HG03139 (cell line): Measurements from ENCODE around the gene VPS9D1.
A peak's percentile ranks its signal among the peaks of the same experiment; 100 is the strongest.

ENCODE experiments used
- ATAC-seq: cut with Tn5 transposase; IDR thresholded peaks from one replicate; pipeline ENCODE4 v1.9.1; 2021; ENCODE audit not compliant: unreplicated experiment

Gene VPS9D1, protein sequence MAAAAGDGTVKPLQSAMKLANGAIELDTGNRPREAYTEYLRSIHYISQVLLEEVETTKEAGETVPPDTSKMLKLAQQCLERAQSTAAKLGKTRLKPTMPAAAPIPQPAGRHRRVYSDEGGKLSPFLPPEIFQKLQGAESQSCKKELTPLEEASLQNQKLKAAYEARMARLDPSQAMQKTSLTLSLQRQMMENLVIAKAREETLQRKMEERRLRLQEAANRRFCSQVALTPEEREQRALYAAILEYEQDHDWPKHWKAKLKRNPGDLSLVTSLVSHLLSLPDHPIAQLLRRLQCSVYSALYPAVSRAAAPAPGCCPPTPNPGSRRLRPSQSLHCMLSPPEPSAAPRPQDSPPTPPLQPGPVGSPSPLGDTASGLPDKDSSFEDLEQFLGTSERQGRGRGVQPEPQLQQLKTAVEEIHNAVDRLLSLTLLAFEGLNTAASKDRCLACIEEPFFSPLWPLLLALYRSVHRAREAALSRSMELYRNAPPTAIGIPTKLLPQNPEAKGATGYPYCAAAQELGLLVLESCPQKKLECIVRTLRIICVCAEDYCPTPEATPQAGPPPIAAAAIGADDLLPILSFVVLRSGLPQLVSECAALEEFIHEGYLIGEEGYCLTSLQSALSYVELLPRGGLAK

DNA sequence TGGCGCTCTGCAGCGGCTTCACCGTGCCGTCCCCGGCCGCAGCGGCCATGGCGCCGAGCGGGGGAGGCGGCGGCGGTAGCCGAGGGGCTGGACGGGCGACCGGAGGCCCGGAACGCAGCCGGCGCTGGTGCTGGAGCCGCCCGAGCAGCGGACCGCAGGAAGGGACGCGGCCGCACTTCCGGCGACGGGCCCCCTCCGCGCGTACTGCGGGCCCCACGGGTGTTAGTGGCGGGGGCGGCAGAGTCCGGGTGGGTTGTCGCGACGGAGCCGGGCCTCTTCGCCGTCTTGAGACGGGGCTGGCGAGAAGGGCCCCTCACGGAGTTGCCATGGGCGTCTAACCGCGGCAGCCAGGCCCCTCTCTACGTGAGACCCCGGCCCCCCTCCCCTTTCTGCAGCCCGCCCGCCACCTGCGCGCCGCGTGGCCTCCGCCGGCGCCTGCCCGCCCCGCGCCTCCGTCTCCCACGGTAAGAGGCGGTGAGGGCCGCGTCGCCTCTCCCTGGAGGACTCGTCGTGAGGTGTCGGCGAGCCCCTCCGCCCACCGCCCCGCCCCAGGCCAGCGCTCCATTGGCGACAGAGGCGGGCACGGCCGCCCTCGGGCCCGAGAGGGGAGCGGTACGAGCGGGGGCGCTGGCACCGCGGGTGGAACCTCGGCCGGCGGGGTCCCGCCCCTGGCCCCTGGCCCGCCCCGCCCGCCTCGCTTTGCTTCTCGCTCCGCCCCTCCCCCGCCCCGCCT, at the start of gene VPS9D1, which contains the start of gene ZNF276:
VPS9D1 (minus strand) TSS at position 86 of the 733 bp plus-strand sequence; CDS start at position 49, 37 bp downstream.
ZNF276 (plus strand) TSS at position 725 of the 733 bp plus-strand sequence. CDS start 104 bp downstream, outside the sequence.
- peak; percentile 45 for ATAC-seq

GRCh38 chr16:89770367-89770766, 49.7 kb upstream of the VPS9D1 start:
- ATAC-seq: no peak

DNA sequence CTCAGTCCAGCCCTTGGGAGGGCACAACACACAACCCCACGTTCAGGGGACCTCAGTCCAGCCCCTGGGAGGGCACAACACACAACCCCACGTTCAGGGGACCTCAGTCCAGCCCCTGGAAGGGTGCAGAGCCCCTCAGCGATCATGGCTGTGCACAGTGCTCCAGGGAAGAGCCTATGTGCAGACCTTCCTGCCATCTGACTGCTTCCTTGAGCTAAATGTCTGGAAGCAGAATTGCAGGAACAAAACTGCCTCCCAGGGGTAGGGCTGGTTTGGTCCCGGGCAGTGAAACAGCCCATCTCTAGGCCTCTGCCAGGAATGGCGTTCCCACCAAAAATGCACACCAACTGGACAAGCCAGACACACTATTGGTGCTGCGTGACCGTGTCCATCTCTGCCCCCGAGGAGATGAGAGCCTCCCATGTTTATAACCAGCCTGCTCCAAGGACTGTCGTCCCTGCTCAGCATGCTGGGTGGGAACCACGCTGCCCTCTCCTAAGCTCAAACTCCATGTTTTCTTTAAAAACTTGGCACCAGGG, 44.7 kb upstream of the VPS9D1 start:
- ATAC-seq: no peak

GRCh38 chr16:89764711-89765201, 44.1 kb upstream of the VPS9D1 start:
- ATAC-seq: peak; percentile 80

DNA sequence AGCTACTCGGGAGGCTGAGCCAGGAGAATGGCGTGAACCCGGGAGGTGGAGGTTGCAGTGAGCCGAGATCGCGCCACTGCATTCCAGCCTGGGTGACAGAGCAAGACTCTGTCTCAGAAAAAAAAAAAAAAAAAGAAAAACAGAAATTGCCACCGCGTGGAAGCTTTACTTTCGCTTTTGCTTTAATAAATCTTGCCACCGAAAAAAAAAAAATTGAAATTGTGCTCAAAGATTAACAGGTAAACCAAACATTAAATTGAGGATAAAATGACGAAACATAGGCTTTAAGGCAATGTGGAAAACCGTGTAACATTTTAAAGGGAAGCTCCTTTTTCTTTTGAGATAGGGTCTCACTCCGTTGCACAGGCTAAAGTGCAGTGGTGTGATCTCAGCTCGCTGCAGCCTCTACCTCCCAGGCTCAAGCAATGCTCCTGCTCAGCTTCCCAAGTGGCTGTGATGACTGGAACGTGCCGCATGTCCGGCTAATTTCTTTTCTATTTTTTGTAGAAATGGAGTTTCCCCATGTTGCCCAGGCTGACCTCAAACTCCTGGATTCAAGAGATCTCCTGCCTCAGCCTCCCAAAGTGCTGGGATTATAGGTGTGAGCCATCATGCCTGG, 40.7 kb upstream of the VPS9D1 start:
- ATAC-seq: no peak

GRCh38 chr16:89759746-89760340, 39.1 kb upstream of the VPS9D1 start:
- no peak for ATAC-seq

- ATAC-seq: no peak
Observed at GRCh38 chr16:89749637-89750036, 28.9 kb upstream of the VPS9D1 start.

DNA sequence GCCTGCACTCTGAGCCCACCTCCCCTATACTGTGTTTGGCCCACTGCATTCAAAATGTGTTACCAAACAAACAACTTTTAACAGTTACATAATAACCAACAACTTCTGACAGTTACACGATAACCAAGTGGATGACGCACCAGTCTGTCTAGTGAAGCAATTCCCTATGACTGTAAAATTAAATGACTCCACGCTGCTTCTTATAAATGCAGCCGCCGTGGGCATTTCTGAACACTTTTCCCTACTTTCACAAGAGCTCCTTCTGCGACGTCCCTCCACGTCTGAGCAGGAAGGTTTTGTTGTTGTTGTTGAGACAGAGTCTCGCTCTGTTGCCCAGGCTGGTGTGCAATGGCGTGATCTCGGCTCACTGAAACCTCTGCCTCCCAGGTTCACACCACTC, 28.2 kb upstream of the VPS9D1 start:
- no peak for ATAC-seq

DNA sequence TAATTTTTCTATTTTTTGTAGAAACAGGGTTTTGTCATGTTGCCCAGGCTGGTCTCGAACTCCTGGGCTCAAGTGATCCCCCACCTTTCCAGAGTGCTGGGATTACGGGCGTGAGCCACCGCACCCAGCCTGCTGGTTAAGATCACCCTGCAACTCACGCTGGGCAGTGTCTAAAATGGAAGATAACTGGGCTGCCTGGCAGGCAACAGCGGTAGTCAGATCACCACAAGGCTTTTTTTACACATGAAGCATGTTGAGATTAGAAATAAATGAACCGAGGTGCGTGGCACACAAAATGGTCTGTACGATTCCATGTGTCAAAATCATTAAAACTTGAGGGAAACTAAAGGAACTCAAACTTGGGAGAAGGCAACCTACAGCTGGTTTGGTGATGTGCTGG, 27.4 kb upstream of the VPS9D1 start:
- ATAC-seq: no peak

DNA sequence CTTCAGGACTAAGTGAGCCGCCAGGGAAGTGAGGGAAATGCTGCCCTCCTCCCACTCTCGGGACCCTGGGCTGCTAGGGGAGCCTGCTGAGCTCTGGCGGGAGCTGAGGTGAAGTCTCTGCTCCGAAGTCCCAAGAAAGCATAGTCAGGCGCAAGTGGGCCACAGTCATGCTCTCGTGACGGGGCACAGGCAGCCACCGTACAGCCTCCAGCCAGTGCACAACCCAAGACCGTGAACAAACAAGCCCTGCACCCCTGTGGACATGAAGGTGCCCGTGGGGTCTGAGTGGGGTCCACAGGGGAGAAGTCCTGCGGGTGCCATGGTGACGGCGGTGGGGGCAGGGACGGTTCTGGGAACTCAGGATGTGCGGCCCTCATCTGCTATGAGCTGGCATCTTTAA, 25.3 kb upstream of the VPS9D1 start:
- ATAC-seq: no peak

DNA sequence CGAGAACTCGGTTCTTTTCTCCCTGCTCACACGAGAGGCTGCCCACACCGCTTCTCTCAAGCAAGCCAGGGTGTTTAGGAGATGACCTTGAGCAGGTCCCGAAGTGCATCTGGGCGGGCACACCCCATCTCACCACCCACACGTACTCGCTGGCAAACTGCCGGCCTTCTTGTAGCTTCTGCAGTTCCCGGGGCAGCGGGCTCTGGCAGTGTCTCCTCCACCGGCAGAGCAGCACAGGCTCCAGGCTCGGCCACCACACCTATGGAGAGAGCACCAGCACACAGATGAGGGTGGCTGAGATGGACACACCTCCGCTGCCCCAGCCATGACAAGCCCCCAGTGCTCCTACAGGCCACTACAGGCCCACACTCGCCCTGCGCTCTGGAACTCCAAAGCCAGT, 24.1 kb upstream of the VPS9D1 start:
- ATAC-seq: no peak

GRCh38 chr16:89742948-89743347, 22.2 kb upstream of the VPS9D1 start:
- ATAC-seq: no peak

DNA sequence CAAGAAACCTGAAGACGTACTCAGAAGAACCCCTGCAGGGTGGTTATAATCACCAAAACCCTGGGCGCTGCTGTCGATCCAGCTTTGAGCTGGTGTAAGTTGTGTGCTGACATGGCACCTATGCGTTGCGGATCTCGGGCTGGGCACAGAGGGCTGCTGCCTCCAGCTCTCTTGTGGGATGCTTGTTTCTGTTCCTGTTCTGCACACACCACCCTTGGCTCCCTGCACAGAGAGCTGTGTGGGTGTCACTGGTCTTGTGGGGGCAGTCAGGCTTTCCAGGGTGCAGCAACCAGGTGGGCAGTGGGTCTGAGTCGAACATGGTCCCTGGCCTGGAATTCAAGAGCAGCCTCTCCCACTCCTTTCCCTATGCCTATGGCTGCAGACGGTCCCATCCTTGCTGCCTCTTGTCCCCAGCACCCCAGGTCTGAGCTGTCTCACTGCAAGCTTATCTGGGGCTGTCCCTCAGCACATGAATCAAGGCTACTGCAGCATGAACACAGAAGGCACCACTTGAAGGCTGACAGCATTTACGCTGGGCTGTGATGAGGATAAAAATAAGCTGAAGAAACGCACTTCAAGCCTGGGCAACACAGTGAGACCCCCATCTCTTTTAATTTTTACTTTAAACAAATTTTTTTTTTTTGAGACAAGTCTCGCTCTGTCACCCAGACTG, 20.8 kb upstream of the VPS9D1 start:
- ATAC-seq: no peak

GRCh38 chr16:89739383-89739782, 18.7 kb upstream of the VPS9D1 start:
- no peak for ATAC-seq

GRCh38 chr16:89738538-89739317, 18.0 kb upstream of the VPS9D1 start:
- no peak for ATAC-seq

- no peak for ATAC-seq
Observed at GRCh38 chr16:89738072-89738377, 17.3 kb upstream of the VPS9D1 start.

- no peak for ATAC-seq
Observed at GRCh38 chr16:89737341-89738071, 16.8 kb upstream of the VPS9D1 start.

GRCh38 chr16:89736554-89736953, 15.9 kb upstream of the VPS9D1 start:
- no peak for ATAC-seq

DNA sequence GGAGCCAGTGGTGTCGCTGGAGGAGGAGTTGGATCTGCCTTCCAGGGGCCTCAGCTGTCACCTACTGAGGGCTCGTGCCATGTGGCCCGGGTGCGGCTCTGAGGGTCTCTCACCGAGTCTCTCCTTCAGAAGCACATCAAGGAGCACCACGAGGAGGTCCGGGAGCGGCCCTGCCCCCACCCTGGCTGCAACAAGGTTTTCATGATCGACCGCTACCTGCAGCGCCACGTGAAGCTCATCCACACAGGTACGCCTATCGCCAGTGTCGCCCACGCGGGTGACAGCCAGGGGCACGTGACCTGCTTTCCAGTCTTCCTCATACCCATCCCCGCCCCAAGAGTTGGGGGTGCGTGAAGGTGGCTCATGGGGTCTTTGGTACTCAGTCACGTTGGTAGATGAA, 13.1 kb upstream of the VPS9D1 start:
- ATAC-seq: no peak
